Naive thymus-derived CD4-positive, alpha-beta T cell (primary cell): ENCODE results near the gene CREB1. TPM values are rescaled to one million over a fixed set of nuclear protein-coding genes. Genes with fewer than 3 reads are reported as not detected.
A peak's percentile ranks its signal among the peaks of the same experiment; 100 is the strongest.

Experiments
- ATAC-seq: fragments of 150-1000 bp; cut with Tn5 transposase; 2 replicates; pipeline ENCODE4 v1.10.0; 2021; ENCODE audit warnings: mild to moderate bottlenecking, moderate library complexity
- CTCF ChIA-PET: fragments of 350-600 bp; sonication (Branson Sonifier 250); formaldehyde crosslinking; loops from one replicate; lab custom pipeline; 2021; ENCODE audit warnings: antibody characterized with exemption; lab: Charles Lee
- POLR2A ChIA-PET: fragments of 350-600 bp; sonication (Branson Sonifier 250); formaldehyde crosslinking; loops from one replicate; lab custom pipeline; 2021; ENCODE audit warnings: antibody characterized with exemption, inconsistent platforms; lab: Charles Lee
- DNase-seq, 9 donors: peaks; one replicate each; pipeline versions ENCODE4 v3.0.0 to v3.0.0-alpha.2; 2020 to 2022; ENCODE audit warnings: mixed read lengths in 1 of 9
- H3K27ac ChIP-seq: one replicate; pipeline ENCODE4 v1.7.0; 2013; ENCODE audit warnings: mild to moderate bottlenecking, low read depth, low read length, moderate library complexity
- H3K27me3 ChIP-seq, 2 donors: one replicate each; pipeline ENCODE4 v1.7.0; 2013; ENCODE audit warnings: low read length in 2 of 2, mild to moderate bottlenecking in 2 of 2, moderate library complexity in 2 of 2; ENCODE audit not compliant: control insufficient read depth in 2 of 2, insufficient read depth in 2 of 2
- H3K36me3 ChIP-seq, 3 experiments: 1 replicate in 2 of 3; 2 replicates in 1 of 3; pipeline ENCODE4 v1.7.0; 2013; ENCODE audit warnings: low read length in 3 of 3, mild to moderate bottlenecking in 3 of 3, moderate library complexity in 1 of 3; ENCODE audit not compliant: insufficient read depth in 3 of 3, control insufficient read depth in 2 of 3
- H3K4me1 ChIP-seq, 2 donors: one replicate each; pipeline ENCODE4 v1.7.0; 2013; ENCODE audit warnings: low read length in 2 of 2, mild to moderate bottlenecking in 2 of 2, moderate library complexity in 1 of 2; ENCODE audit not compliant: control insufficient read depth in 2 of 2, insufficient read depth in 2 of 2
- H3K4me3 ChIP-seq: 2 replicates; pipeline ENCODE4 v1.7.0; 2013; ENCODE audit warnings: mild to moderate bottlenecking, low read length
- H3K9me3 ChIP-seq, 3 experiments: 1 replicate in 2 of 3; 2 replicates in 1 of 3; pipeline ENCODE4 v1.7.0; 2013; ENCODE audit warnings: low read length in 3 of 3; ENCODE audit not compliant: control insufficient read depth in 2 of 3
- H3K27ac Mint-ChIP-seq, 9 donors: one replicate each; pipeline ENCODE4 v1.8.0; 2020 to 2022; ENCODE audit warnings: mixed read lengths in 9 of 9, mild to moderate bottlenecking in 8 of 9, moderate library complexity in 5 of 9, inconsistent platforms in 2 of 9
- H3K27me3 Mint-ChIP-seq, 5 donors: one replicate each; pipeline ENCODE4 v1.8.0; 2021 to 2022; ENCODE audit warnings: mixed read lengths in 5 of 5, mild to moderate bottlenecking in 1 of 5
- H3K36me3 Mint-ChIP-seq, 5 donors: one replicate each; pipeline ENCODE4 v1.8.0; 2020 to 2022; ENCODE audit warnings: mixed read lengths in 5 of 5, mild to moderate bottlenecking in 3 of 5, inconsistent platforms in 1 of 5
- H3K4me1 Mint-ChIP-seq, 7 donors: one replicate each; pipeline ENCODE4 v1.8.0; 2020 to 2022; ENCODE audit warnings: mixed read lengths in 7 of 7, mild to moderate bottlenecking in 3 of 7, inconsistent platforms in 1 of 7
- H3K4me3 Mint-ChIP-seq, 10 donors: one replicate each; pipeline ENCODE4 v1.8.0; 2020 to 2022; ENCODE audit warnings: mild to moderate bottlenecking in 10 of 10, mixed read lengths in 10 of 10, moderate library complexity in 6 of 10, inconsistent platforms in 2 of 10
- H3K9me3 Mint-ChIP-seq, 11 donors: one replicate each; pipeline ENCODE4 v1.8.0; 2020 to 2022; ENCODE audit warnings: mixed read lengths in 11 of 11, mild to moderate bottlenecking in 4 of 11, inconsistent platforms in 1 of 11, moderate library complexity in 1 of 11
- intact Hi-C, 2 donors: fragments of 100-400 bp; cut with micrococcal nuclease; formaldehyde crosslinking; loops; one replicate each; pipeline ENCODE4 v1.15.1; 2023
- polyA plus RNA-seq, 2 donors: library from polyadenylated mRNA; unstranded; fragments of 300-500 nt; fragmentation: Illumina TruSeq; gene quantifications; one replicate each; pipeline ENCODE4 v1.2.3, GENCODE V29; 2021
- total RNA-seq, 6 experiments: library from RNA in 5 of 6; stranded (reverse) in 5 of 6; gene quantifications; 1 replicate in 5 of 6; 2 replicates in 1 of 6; pipeline ENCODE4 v1.2.3 and lab custom pipeline; 2021 to 2026

CREB1 gene
- total and polyA plus RNA-seq, 7 experiments from 2014 or later = 71.1 to 141 (median 106) TPM

- Histone ChIP-seq H3K4me1 (peaks cover 11 to 30% of the 10 kb centered on the region in 2 donors), H3K36me3 (no peaks in the 10 kb centered on the region), H3K27me3 (no peaks in the 10 kb centered on the region), H3K9me3 (no peaks in the 10 kb centered on the region), H3K4me3 (no peak overlapping the region), H3K27ac (no peak overlapping the region)
- ATAC-seq (peak; percentile 43), DNase-seq (peak in 1 of 9 donors; percentile 19)
- intact Hi-C loops = loop anchor here (1.0 kb wide), 3 partner anchors 11 to 24 kb away; partner anchors contain the start of gene CREB1 (in 2 of the 2)
- peaks cover 0 to 13% (median 6%) of the 10 kb centered on the region in 5 donors for H3K36me3 Mint-ChIP-seq
- peaks cover 0 to 2% (median 0%) of the 10 kb centered on the region in 5 donors for H3K27me3 Mint-ChIP-seq
- peak overlapping the region; percentile 13 to 74 (median 67) for H3K4me3 Mint-ChIP-seq
- H3K9me3 Mint-ChIP-seq = peaks cover 0 to 9% (median 0%) of the 10 kb centered on the region in 11 donors
- ChIA-PET CTCF (interaction anchor here (1.2 kb wide), 1 partner anchor 535 kb away, joined by 5 read pairs; no protein-coding TSS in a partner anchor), POLR2A (interaction anchor here (0.6 to 5.4 kb wide), 4 partner anchors 22 to 79 kb away, joined by 3 to 36 read pairs (median 4); partner anchors contain the start of gene CREB1)
- H3K4me1 Mint-ChIP-seq = peaks cover 33 to 59% (median 43%) of the 10 kb centered on the region in 7 donors
- H3K27ac Mint-ChIP-seq = peak overlapping the region; percentile 17 to 87 (median 58)
These were observed 24.0 kb upstream of the CREB1 start for GRCh38 chr2:207505728-207506127.

GRCh38 chr2:207506426-207506825 is 23.3 kb upstream of the CREB1 start:
- no peak for ATAC-seq
- ChIA-PET CTCF (interaction anchor here (0.8 to 1.2 kb wide), 3 partner anchors 18 to 534 kb away, joined by 4 to 5 read pairs (median 5); no protein-coding TSS in a partner anchor), POLR2A (interaction anchor here (0.6 to 5.4 kb wide), 8 partner anchors 19 to 760 kb away, joined by 3 to 36 read pairs (median 4); partner anchors contain the start of genes CREB1 and METTL21A)
- peak overlapping the region; percentile 15 to 74 (median 60) for H3K4me3 Mint-ChIP-seq
- Histone ChIP-seq H3K27ac (peak overlapping the region; percentile 54), H3K36me3 (no peaks in the 10 kb centered on the region), H3K27me3 (no peaks in the 10 kb centered on the region), H3K4me3 (no peak overlapping the region), H3K9me3 (no peaks in the 10 kb centered on the region), H3K4me1 (peaks cover 11 to 30% of the 10 kb centered on the region in 2 donors)
- intact Hi-C loops = loop anchor here in 1 of 2 donors (1.0 kb wide), 1 partner anchor 23 kb away; the partner anchor contains the start of gene CREB1
- H3K4me1 Mint-ChIP-seq = peaks cover 32 to 55% (median 43%) of the 10 kb centered on the region in 7 donors
- H3K36me3 Mint-ChIP-seq = peaks cover 0 to 13% (median 6%) of the 10 kb centered on the region in 5 donors
- peak in 1 of 9 donors; percentile 5 for DNase-seq
- peaks cover 0 to 9% (median 0%) of the 10 kb centered on the region in 11 donors for H3K9me3 Mint-ChIP-seq
- peak overlapping the region; percentile 62 to 91 (median 85) for H3K27ac Mint-ChIP-seq
- peaks cover 0 to 2% (median 0%) of the 10 kb centered on the region in 5 donors for H3K27me3 Mint-ChIP-seq

GRCh38 chr2:207510148-207510547 is 19.6 kb upstream of the CREB1 start:
- Histone ChIP-seq H3K27ac (no peak overlapping the region), H3K36me3 (no peaks in the 10 kb centered on the region), H3K9me3 (no peaks in the 10 kb centered on the region), H3K4me3 (no peak overlapping the region), H3K27me3 (no peaks in the 10 kb centered on the region), H3K4me1 (peaks cover 11 to 19% of the 10 kb centered on the region in 2 donors)
- POLR2A ChIA-PET = interaction anchor here (1.1 to 1.2 kb wide), 2 partner anchors 21 to 23 kb away, joined by 3 read pairs; no protein-coding TSS in a partner anchor
- no peak overlapping the region for H3K27ac Mint-ChIP-seq
- H3K4me3 Mint-ChIP-seq = no peak overlapping the region
- CTCF ChIA-PET = interaction anchor here (0.7 kb wide), 1 partner anchor 523 kb away, joined by 3 read pairs; no protein-coding TSS in a partner anchor
- no peak for DNase-seq
- peaks cover 0 to 2% (median 0%) of the 10 kb centered on the region in 5 donors for H3K27me3 Mint-ChIP-seq
- H3K36me3 Mint-ChIP-seq = peaks cover 0 to 17% (median 5%) of the 10 kb centered on the region in 5 donors
- peaks cover 16 to 37% (median 21%) of the 10 kb centered on the region in 7 donors for H3K4me1 Mint-ChIP-seq
- no peak for ATAC-seq
- peaks cover 0 to 9% (median 0%) of the 10 kb centered on the region in 11 donors for H3K9me3 Mint-ChIP-seq
- intact Hi-C loops = loop anchor here in 1 of 2 donors (1.0 kb wide), 2 partner anchors 19 to 562 kb away; partner anchors contain the start of gene CREB1

GRCh38 chr2:207511851-207512250 is 17.9 kb upstream of the CREB1 start:
- ATAC-seq = no peak
- Mint-ChIP-seq H3K4me1 (peaks cover 0 to 24% (median 10%) of the 10 kb centered on the region in 7 donors), H3K4me3 (no peak overlapping the region), H3K27me3 (peaks cover 0 to 2% (median 0%) of the 10 kb centered on the region in 5 donors), H3K36me3 (peaks cover 0 to 17% (median 5%) of the 10 kb centered on the region in 5 donors), H3K9me3 (peaks cover 0 to 9% (median 0%) of the 10 kb centered on the region in 11 donors), H3K27ac (peak overlapping the region in 1 of 9 donors; percentile 60)
- ChIA-PET CTCF (no interaction called here), POLR2A (interaction anchor here (0.6 kb wide), 1 partner anchor 308 kb away, joined by 3 read pairs; no protein-coding TSS in a partner anchor)
- intact Hi-C loops = no loop called here
- Histone ChIP-seq H3K4me3 (no peak overlapping the region), H3K27me3 (no peaks in the 10 kb centered on the region), H3K36me3 (no peaks in the 10 kb centered on the region), H3K27ac (no peak overlapping the region), H3K4me1 (peaks cover 0 to 2% of the 10 kb centered on the region in 2 donors), H3K9me3 (no peaks in the 10 kb centered on the region)
- no peak for DNase-seq

DNA sequence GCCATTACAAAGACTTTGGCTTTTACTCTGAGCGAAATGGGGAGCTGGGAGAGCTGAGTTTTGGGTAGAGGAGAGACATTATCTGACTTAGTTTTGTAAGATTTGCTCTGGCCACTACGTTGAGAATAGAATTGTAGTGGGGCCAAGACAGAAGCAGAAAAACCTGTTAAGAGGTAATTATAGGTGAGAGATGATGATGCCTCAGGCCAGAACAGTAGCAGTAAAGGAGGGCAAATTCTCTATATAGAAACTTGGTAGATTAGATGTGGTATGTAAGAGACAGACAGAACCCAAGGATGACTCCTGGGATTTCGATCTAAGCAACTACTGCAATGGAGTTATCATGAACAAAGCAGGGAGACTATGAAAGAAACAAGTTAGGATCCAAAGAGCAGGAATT is 17.4 kb upstream of the CREB1 start:
- Mint-ChIP-seq H3K4me3 (no peak overlapping the region), H3K4me1 (peaks cover 0 to 20% (median 6%) of the 10 kb centered on the region in 7 donors), H3K27ac (peak overlapping the region in 1 of 9 donors; percentile 60), H3K27me3 (peaks cover 0 to 5% (median 0%) of the 10 kb centered on the region in 5 donors), H3K9me3 (peaks cover 0 to 9% (median 0%) of the 10 kb centered on the region in 11 donors), H3K36me3 (peaks cover 0 to 21% (median 9%) of the 10 kb centered on the region in 5 donors)
- intact Hi-C loops = no loop called here
- ChIA-PET CTCF (no interaction called here), POLR2A (interaction anchor here (0.6 kb wide), 1 partner anchor 309 kb away, joined by 3 read pairs; no protein-coding TSS in a partner anchor)
- DNase-seq = no peak
- H3K9me3 ChIP-seq = no peaks in the 10 kb centered on the region
- no peak overlapping the region for H3K27ac ChIP-seq
- no peak overlapping the region for H3K4me3 ChIP-seq
- ATAC-seq = no peak
- no peaks in the 10 kb centered on the region for H3K4me1 ChIP-seq
- H3K36me3 ChIP-seq = no peaks in the 10 kb centered on the region
- H3K27me3 ChIP-seq = no peaks in the 10 kb centered on the region

GRCh38 chr2:207513551-207514257 is 16.1 kb upstream of the CREB1 start:
- Mint-ChIP-seq H3K27me3 (peaks cover 0 to 11% (median 0%) of the 10 kb centered on the region in 5 donors), H3K9me3 (peaks cover 0 to 3% (median 0%) of the 10 kb centered on the region in 11 donors), H3K36me3 (peaks cover 0 to 22% (median 11%) of the 10 kb centered on the region in 5 donors), H3K4me3 (no peak overlapping the region), H3K27ac (peak overlapping the region in 1 of 9 donors; percentile 39), H3K4me1 (peaks cover 0 to 20% (median 6%) of the 10 kb centered on the region in 7 donors)
- Histone ChIP-seq H3K36me3 (no peaks in the 10 kb centered on the region), H3K27me3 (no peaks in the 10 kb centered on the region), H3K27ac (no peak overlapping the region), H3K9me3 (no peaks in the 10 kb centered on the region), H3K4me3 (no peak overlapping the region), H3K4me1 (no peaks in the 10 kb centered on the region)
- CTCF ChIA-PET = no interaction called here
- intact Hi-C loops = loop anchor here (1.0 to 2.0 kb wide), 2 partner anchors 12 to 15 kb away; partner anchors contain the start of gene CREB1 (in 1 of the 2)
- ATAC-seq (no peak), DNase-seq (no peak)
- POLR2A ChIA-PET = interaction anchor here (1.1 kb wide), 1 partner anchor 16 kb away, joined by 4 read pairs; the partner anchor contains the start of gene CREB1
